ENCODE measurements around the gene HINT2.
A peak's percentile ranks its signal among the peaks of the same experiment; 100 is the strongest.

HINT2 gene

GRCh38 chr9:35814841-35815543 is at the start of gene HINT2:
TSS of gene HINT2 (minus strand) at chr9:35815042. CDS start at chr9:35814979, 63 bp downstream.
- peak; percentile 98 for DNase-seq

GRCh38 chr9:35863583-35863982 is 48.7 kb upstream of the HINT2 start:
- DNase-seq = no peak

GRCh38 chr9:35862328-35862727 is 47.5 kb upstream of the HINT2 start:
- DNase-seq = no peak

GRCh38 chr9:35861161-35861897 is 46.5 kb upstream of the HINT2 start:
- DNase-seq = no peak

- DNase-seq = no peak
Observed at GRCh38 chr9:35859990-35860339, 45.1 kb upstream of the HINT2 start.

- DNase-seq = peak; percentile 18
Observed at GRCh38 chr9:35859310-35859989, 44.6 kb upstream of the HINT2 start.

GRCh38 chr9:35858458-35858857 is 43.6 kb upstream of the HINT2 start:
- DNase-seq = no peak

GRCh38 chr9:35856882-35857281 is 42.0 kb upstream of the HINT2 start:
- DNase-seq = no peak

GRCh38 chr9:35856206-35856605 is 41.4 kb upstream of the HINT2 start:
- DNase-seq = no peak

- DNase-seq = no peak
Observed at GRCh38 chr9:35854091-35854762, 39.4 kb upstream of the HINT2 start.

- no peak for DNase-seq
Observed at GRCh38 chr9:35852876-35853865, 38.3 kb upstream of the HINT2 start.

GRCh38 chr9:35852267-35852815 is 37.5 kb upstream of the HINT2 start:
- no peak for DNase-seq

GRCh38 chr9:35847792-35848572 is 33.1 kb upstream of the HINT2 start:
- DNase-seq = peak; percentile 76

GRCh38 chr9:35845824-35846771 is 31.3 kb upstream of the HINT2 start:
- DNase-seq = no peak

GRCh38 chr9:35844628-35845270 is 29.9 kb upstream of the HINT2 start:
- peak; percentile 97 for DNase-seq

- no peak for DNase-seq
Observed at GRCh38 chr9:35842795-35843194, 28.0 kb upstream of the HINT2 start.

- peak; percentile 13 for DNase-seq
Observed at GRCh38 chr9:35842020-35842745, 27.3 kb upstream of the HINT2 start.

- no peak for DNase-seq
Observed at GRCh38 chr9:35841645-35841900, 26.7 kb upstream of the HINT2 start.
